Neural cell (in vitro differentiated cells): ENCODE results near the gene SAMD15. TPM values are rescaled to one million over a fixed set of nuclear protein-coding genes. Genes with fewer than 3 reads are reported as not detected.

Experiments
- H2AFZ ChIP-seq: fragments of 200-600, 300-800 bp; sonication (generic), shearing (Covaris generic); 2 replicates; pipeline ENCODE4 v1.6.0; 2014; ENCODE audit warnings: low read depth, mild to moderate bottlenecking, antibody characterized with exemption, low read length, moderate library complexity
- H3F3A ChIP-seq: fragments of 200-600 bp; shearing (Covaris generic); 2 replicates; pipeline ENCODE4 v1.6.1; 2016; ENCODE audit warnings: mild to moderate bottlenecking, moderate library complexity, mixed read lengths, antibody characterized with exemption, low read length; ENCODE audit not compliant: insufficient read depth, poor library complexity, severe bottlenecking
- H3K27ac ChIP-seq: fragments of 200-600, 300-800 bp; sonication (generic), shearing (Covaris generic); 2 replicates; pipeline ENCODE4 v1.5.1; 2014; ENCODE audit warnings: mild to moderate bottlenecking, low read length, moderate library complexity
- H3K27me3 ChIP-seq: fragments of 300-800, 200-600 bp; sonication (generic), shearing (Covaris generic); 2 replicates; pipeline ENCODE4 v1.6.0; 2014; ENCODE audit warnings: mild to moderate bottlenecking, low read depth, low read length, moderate library complexity; ENCODE audit not compliant: insufficient read depth
- H3K36me3 ChIP-seq: fragments of 300-800, 200-600 bp; sonication (generic), shearing (Covaris generic); 2 replicates; pipeline ENCODE4 v1.5.1; 2014; ENCODE audit warnings: mild to moderate bottlenecking, antibody characterized with exemption, low read length, moderate library complexity; ENCODE audit not compliant: insufficient read depth
- H3K4me2 ChIP-seq: fragments of 300-800, 200-600 bp; sonication (generic), shearing (Covaris generic); 2 replicates; pipeline ENCODE4 v1.6.0; 2014; ENCODE audit warnings: mild to moderate bottlenecking, low read length
- H3K4me3 ChIP-seq: fragments of 300-800, 200-600 bp; sonication (generic), shearing (Covaris generic); 2 replicates; pipeline ENCODE4 v1.5.1; 2014; ENCODE audit warnings: mild to moderate bottlenecking, low read length, moderate library complexity
- H3K79me2 ChIP-seq: fragments of 200-600 bp; shearing (Covaris generic); replicated peaks from 2 replicates; pipeline ENCODE4 v1.6.0; 2014; ENCODE audit warnings: mild to moderate bottlenecking, low read length, moderate library complexity; ENCODE audit not compliant: insufficient read depth
- H3K9ac ChIP-seq: fragments of 300-800, 200-600 bp; sonication (generic), shearing (Covaris generic); 2 replicates; pipeline ENCODE4 v1.6.1; 2016; ENCODE audit warnings: mild to moderate bottlenecking, low read length, mixed read lengths
- H3K9me2 ChIP-seq: fragments of 200-600 bp; shearing (Covaris generic); 2 replicates; pipeline ENCODE4 v1.6.1; 2016; ENCODE audit warnings: mild to moderate bottlenecking, low read length, mixed read lengths; ENCODE audit not compliant: insufficient read depth
- H3K9me3 ChIP-seq: fragments of 200-600, 300-800 bp; sonication (generic), shearing (Covaris generic); 2 replicates; pipeline ENCODE4 v1.6.1; 2016; ENCODE audit warnings: mild to moderate bottlenecking, mixed run types, low read length, moderate library complexity, mixed read lengths
- H4K20me1 ChIP-seq: fragments of 200-600 bp; shearing (Covaris generic); 2 replicates; pipeline ENCODE4 v1.6.1; 2016; ENCODE audit warnings: mild to moderate bottlenecking, mixed run types; ENCODE audit not compliant: insufficient read depth
- EP300 ChIP-seq: fragments of 450-650 bp; conservative IDR thresholded peaks from 2 replicates; pipeline ENCODE4 v1.6.1; 2014; ENCODE audit warnings: antibody characterized with exemption, mild to moderate bottlenecking, moderate library complexity; ENCODE audit not compliant: poor library complexity, severe bottlenecking
- EZH2 ChIP-seq: fragments of 200-600, 300-800 bp; shearing (Covaris generic), sonication (generic); IDR thresholded peaks from 2 replicates; pipeline ENCODE4 v1.6.1; 2014; ENCODE audit warnings: antibody characterized with exemption, low read length, borderline replicate concordance, mild to moderate bottlenecking; ENCODE audit not compliant: insufficient read depth, poor library complexity, severe bottlenecking
- MXI1 ChIP-seq: fragments of 450-650 bp; conservative IDR thresholded peaks from 2 replicates; pipeline ENCODE4 v1.6.1; 2014; ENCODE audit warnings: antibody characterized with exemption, mild to moderate bottlenecking; ENCODE audit not compliant: poor library complexity, severe bottlenecking
- POLR2AphosphoS5 ChIP-seq: IDR thresholded peaks from 2 replicates; pipeline ENCODE4 v1.6.1; 2012
- RAD21 ChIP-seq: fragments of 450-650 bp; conservative IDR thresholded peaks from 2 replicates; pipeline ENCODE4 v1.6.1; 2014; ENCODE audit warnings: antibody characterized with exemption, mild to moderate bottlenecking, moderate library complexity
- SMC3 ChIP-seq: fragments of 450-650 bp; conservative IDR thresholded peaks from 2 replicates; pipeline ENCODE4 v1.6.1; 2014; ENCODE audit warnings: antibody characterized with exemption, mild to moderate bottlenecking, moderate library complexity; ENCODE audit not compliant: poor library complexity
- TAF1 ChIP-seq: IDR thresholded peaks from 2 replicates; pipeline ENCODE4 v1.6.1; 2012; ENCODE audit warnings: low read depth
- polyA plus RNA-seq: library from polyadenylated mRNA; depleted of rRNA; stranded (reverse); fragments of >200 nt; gene quantifications from 2 replicates; pipeline ENCODE4 v1.2.3, GENCODE V29; 2014
- TF ChIP-seq, protein P1 (sequence below): IDR thresholded peaks from 2 replicates; pipeline ENCODE4 v1.6.1; 2012; ENCODE audit warnings: borderline replicate concordance
- TF ChIP-seq, protein P2 (sequence below): fragments of 450-650 bp; IDR thresholded peaks from 2 replicates; pipeline ENCODE4 v1.5.1; 2014; ENCODE audit warnings: antibody characterized with exemption, mild to moderate bottlenecking, moderate library complexity; ENCODE audit not compliant: poor library complexity, severe bottlenecking

SAMD15 gene
- polyA plus RNA-seq, 1 donor from 2014 or later = 2.8 TPM

DNA sequence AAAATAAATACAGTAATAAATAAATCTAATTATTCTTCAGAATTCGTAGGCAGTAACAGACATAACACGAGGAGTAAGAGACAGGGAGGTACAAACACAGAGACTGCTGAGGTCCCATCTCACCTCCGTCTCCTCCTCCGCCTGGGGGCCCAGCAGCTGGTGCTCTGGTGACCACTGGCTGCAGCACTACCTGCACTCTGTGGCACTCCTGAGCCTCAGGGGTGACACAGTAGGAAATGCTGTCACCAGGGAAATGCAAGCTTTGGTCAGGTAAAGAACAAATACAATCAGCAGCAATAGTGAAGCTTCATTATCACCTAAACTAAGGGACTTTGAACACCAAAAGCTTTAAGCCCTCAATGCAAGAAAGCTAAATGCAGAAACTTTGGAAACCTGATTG, 36.8 kb upstream of the SAMD15 start:
- H3K9me3 ChIP-seq = no peaks in the 10 kb centered on the region
- TF ChIP-seq EZH2 (no peak), RAD21 (no peak), TAF1 (no peak), MXI1 (no peak), EP300 (no peak), POLR2AphosphoS5 (no peak), SMC3 (no peak)
- TF ChIP-seq, protein P1, sequence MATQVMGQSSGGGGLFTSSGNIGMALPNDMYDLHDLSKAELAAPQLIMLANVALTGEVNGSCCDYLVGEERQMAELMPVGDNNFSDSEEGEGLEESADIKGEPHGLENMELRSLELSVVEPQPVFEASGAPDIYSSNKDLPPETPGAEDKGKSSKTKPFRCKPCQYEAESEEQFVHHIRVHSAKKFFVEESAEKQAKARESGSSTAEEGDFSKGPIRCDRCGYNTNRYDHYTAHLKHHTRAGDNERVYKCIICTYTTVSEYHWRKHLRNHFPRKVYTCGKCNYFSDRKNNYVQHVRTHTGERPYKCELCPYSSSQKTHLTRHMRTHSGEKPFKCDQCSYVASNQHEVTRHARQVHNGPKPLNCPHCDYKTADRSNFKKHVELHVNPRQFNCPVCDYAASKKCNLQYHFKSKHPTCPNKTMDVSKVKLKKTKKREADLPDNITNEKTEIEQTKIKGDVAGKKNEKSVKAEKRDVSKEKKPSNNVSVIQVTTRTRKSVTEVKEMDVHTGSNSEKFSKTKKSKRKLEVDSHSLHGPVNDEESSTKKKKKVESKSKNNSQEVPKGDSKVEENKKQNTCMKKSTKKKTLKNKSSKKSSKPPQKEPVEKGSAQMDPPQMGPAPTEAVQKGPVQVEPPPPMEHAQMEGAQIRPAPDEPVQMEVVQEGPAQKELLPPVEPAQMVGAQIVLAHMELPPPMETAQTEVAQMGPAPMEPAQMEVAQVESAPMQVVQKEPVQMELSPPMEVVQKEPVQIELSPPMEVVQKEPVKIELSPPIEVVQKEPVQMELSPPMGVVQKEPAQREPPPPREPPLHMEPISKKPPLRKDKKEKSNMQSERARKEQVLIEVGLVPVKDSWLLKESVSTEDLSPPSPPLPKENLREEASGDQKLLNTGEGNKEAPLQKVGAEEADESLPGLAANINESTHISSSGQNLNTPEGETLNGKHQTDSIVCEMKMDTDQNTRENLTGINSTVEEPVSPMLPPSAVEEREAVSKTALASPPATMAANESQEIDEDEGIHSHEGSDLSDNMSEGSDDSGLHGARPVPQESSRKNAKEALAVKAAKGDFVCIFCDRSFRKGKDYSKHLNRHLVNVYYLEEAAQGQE = no peak
- TF ChIP-seq, protein P2, sequence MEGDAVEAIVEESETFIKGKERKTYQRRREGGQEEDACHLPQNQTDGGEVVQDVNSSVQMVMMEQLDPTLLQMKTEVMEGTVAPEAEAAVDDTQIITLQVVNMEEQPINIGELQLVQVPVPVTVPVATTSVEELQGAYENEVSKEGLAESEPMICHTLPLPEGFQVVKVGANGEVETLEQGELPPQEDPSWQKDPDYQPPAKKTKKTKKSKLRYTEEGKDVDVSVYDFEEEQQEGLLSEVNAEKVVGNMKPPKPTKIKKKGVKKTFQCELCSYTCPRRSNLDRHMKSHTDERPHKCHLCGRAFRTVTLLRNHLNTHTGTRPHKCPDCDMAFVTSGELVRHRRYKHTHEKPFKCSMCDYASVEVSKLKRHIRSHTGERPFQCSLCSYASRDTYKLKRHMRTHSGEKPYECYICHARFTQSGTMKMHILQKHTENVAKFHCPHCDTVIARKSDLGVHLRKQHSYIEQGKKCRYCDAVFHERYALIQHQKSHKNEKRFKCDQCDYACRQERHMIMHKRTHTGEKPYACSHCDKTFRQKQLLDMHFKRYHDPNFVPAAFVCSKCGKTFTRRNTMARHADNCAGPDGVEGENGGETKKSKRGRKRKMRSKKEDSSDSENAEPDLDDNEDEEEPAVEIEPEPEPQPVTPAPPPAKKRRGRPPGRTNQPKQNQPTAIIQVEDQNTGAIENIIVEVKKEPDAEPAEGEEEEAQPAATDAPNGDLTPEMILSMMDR = no peak
- no peaks in the 10 kb centered on the region for H4K20me1 ChIP-seq
- no peaks in the 10 kb centered on the region for H3K9me2 ChIP-seq
- no peak overlapping the region for H3K4me2 ChIP-seq
- H2AFZ ChIP-seq = no peak overlapping the region
- H3K36me3 ChIP-seq = no peaks in the 10 kb centered on the region
- no peaks in the 10 kb centered on the region for H3K79me2 ChIP-seq
- no peak overlapping the region for H3K9ac ChIP-seq
- H3K27me3 ChIP-seq = no peaks in the 10 kb centered on the region
- H3K27ac ChIP-seq = no peak overlapping the region
- H3F3A ChIP-seq = no peaks in the 10 kb centered on the region
- H3K4me3 ChIP-seq = no peak overlapping the region

DNA sequence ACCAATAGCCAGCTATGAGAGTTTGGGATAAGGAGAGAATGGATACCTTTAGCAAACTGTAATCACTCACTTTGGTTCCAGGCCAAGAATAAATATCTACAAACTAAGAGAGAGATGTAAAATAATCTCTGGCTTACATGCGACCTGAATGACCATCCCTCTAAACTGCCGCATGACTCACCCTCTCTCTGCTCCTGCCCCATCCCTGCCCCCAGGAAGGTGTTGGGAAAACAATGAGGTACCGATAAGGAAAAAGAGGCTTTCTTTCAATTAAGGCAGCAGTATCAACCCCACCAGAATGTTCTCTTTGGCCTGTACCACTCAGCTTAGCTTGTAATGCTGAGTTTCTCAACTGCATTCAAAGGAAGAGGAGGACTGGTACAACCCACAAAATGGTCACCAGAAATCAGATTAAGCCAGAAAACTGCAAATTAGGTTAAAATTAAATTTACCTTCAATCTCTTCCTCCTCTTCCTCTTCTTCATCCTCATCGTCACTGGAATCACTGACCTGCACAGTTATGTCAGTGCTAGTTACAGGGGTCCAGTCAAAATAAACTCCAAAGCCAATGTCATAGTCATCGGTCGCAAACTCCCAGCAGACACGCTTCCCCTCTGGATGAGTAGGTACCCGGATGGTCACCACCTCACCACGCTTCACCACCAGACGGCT, 34.3 kb upstream of the SAMD15 start:
- H3K9me2 ChIP-seq = no peaks in the 10 kb centered on the region
- H2AFZ ChIP-seq = no peak overlapping the region
- no peaks in the 10 kb centered on the region for H3K79me2 ChIP-seq
- H3K9me3 ChIP-seq = no peaks in the 10 kb centered on the region
- H3K9ac ChIP-seq = no peak overlapping the region
- H3K4me2 ChIP-seq = no peak overlapping the region
- H4K20me1 ChIP-seq = no peaks in the 10 kb centered on the region
- TF ChIP-seq MXI1 (no peak), EP300 (no peak), RAD21 (no peak), SMC3 (no peak), POLR2AphosphoS5 (no peak), TAF1 (no peak), EZH2 (no peak)
- TF ChIP-seq, protein P2 = no peak
- TF ChIP-seq, protein P1 = no peak
- H3K27me3 ChIP-seq = no peaks in the 10 kb centered on the region
- H3K27ac ChIP-seq = no peak overlapping the region
- H3K36me3 ChIP-seq = no peaks in the 10 kb centered on the region
- H3K4me3 ChIP-seq = no peak overlapping the region
- no peaks in the 10 kb centered on the region for H3F3A ChIP-seq
